ENCODE data around the gene SLC25A20.
"Not testable (repeated sequence)": the region's sequence is repeated elsewhere in the genome, so short reads cannot be mapped to it uniquely, and the experiment has no call there.

SLC25A20 gene

GRCh38 chr3:48898383-48899234 is at the start of gene SLC25A20:
Gene SLC25A20, minus strand, starts transcription at chr3:48898882. Its CDS starts 88 bp downstream, at chr3:48898794.
- DNase-seq, result peak in 57 of 58 donors; percentile 6 to 81 (median 61)

- no peak for DNase-seq
These were observed 47.3 kb upstream of the SLC25A20 start for GRCh38 chr3:48945891-48946549.

GRCh38 chr3:48945432-48945831 is 46.8 kb upstream of the SLC25A20 start:
- DNase-seq, result no peak

- no peak for DNase-seq
These were observed 40.0 kb upstream of the SLC25A20 start for GRCh38 chr3:48938689-48939088.

- no peak for DNase-seq
These were observed 39.5 kb upstream of the SLC25A20 start for GRCh38 chr3:48938156-48938555.

- no peak for DNase-seq
These were observed 36.8 kb upstream of the SLC25A20 start for GRCh38 chr3:48935530-48935929.

- DNase-seq, result no peak
These were observed 35.8 kb upstream of the SLC25A20 start for GRCh38 chr3:48934333-48934991.

GRCh38 chr3:48931944-48932580 is 33.4 kb upstream of the SLC25A20 start:
- no peak for DNase-seq

GRCh38 chr3:48930590-48930989 is 31.9 kb upstream of the SLC25A20 start:
- no peak for DNase-seq

GRCh38 chr3:48929358-48930035 is 30.8 kb upstream of the SLC25A20 start:
- no peak for DNase-seq

- no peak for DNase-seq
These were observed 30.0 kb upstream of the SLC25A20 start for GRCh38 chr3:48928679-48929078.

GRCh38 chr3:48927928-48928327 is 29.2 kb upstream of the SLC25A20 start:
- DNase-seq, result no peak

- no peak for DNase-seq
These were observed 28.0 kb upstream of the SLC25A20 start for GRCh38 chr3:48926425-48927392.

- DNase-seq, result peak in 14 of 58 donors; percentile 34 to 71 (median 54)
These were observed 20.8 kb upstream of the SLC25A20 start for GRCh38 chr3:48919215-48920138.

GRCh38 chr3:48918388-48919214 is 19.9 kb upstream of the SLC25A20 start, which contains the start of gene ARIH2:
Gene ARIH2, plus strand, starts transcription at chr3:48918842. Its CDS starts 8,717 bp downstream, at chr3:48927559.
- DNase-seq, result peak; percentile 4 to 93 (median 88)

- no peak for DNase-seq
These were observed 16.6 kb upstream of the SLC25A20 start for GRCh38 chr3:48915296-48915695.

- DNase-seq, result not testable (repeated sequence)
These were observed 8.3 kb upstream of the SLC25A20 start for GRCh38 chr3:48907026-48907425.
